Measurements from ENCODE around the gene CPEB2.
"Not testable (repeated sequence)": the region's sequence is repeated elsewhere in the genome, so short reads cannot be mapped to it uniquely, and the experiment has no call there.

CPEB2 gene

GRCh38 chr4:15063341-15063740 is 61.1 kb downstream of the CPEB2 start:
- DNase-seq, result no peak

- DNase-seq, result no peak
These were observed 63.2 kb downstream of the CPEB2 start for GRCh38 chr4:15065516-15065915.

GRCh38 chr4:15066140-15066539 is 63.9 kb downstream of the CPEB2 start:
- no peak for DNase-seq

- DNase-seq, result no peak
These were observed 66.0 kb downstream of the CPEB2 start for GRCh38 chr4:15068298-15068697.

- DNase-seq, result no peak
These were observed 73.6 kb downstream of the CPEB2 start for GRCh38 chr4:15075875-15076274.

- DNase-seq, result no peak
These were observed 75.7 kb downstream of the CPEB2 start for GRCh38 chr4:15077969-15078368.

GRCh38 chr4:15078682-15079642 is 76.7 kb downstream of the CPEB2 start:
- no peak for DNase-seq

- no peak for DNase-seq
These were observed 82.5 kb downstream of the CPEB2 start for GRCh38 chr4:15084780-15085179.

- not testable (repeated sequence) for DNase-seq
These were observed 83.5 kb downstream of the CPEB2 start for GRCh38 chr4:15085762-15086161.

- DNase-seq, result not testable (repeated sequence)
These were observed 84.0 kb downstream of the CPEB2 start for GRCh38 chr4:15086259-15086658.

GRCh38 chr4:15088394-15089035 is 86.2 kb downstream of the CPEB2 start:
- no peak for DNase-seq

- no peak for DNase-seq
These were observed 87.7 kb downstream of the CPEB2 start for GRCh38 chr4:15089979-15090378.

- no peak for DNase-seq
These were observed 98.1 kb downstream of the CPEB2 start for GRCh38 chr4:15100380-15100779.

- no peak for DNase-seq
These were observed 98.9 kb downstream of the CPEB2 start for GRCh38 chr4:15100994-15101695.

GRCh38 chr4:15104825-15105224 is 102.5 kb downstream of the CPEB2 start:
- DNase-seq, result no peak

- DNase-seq, result no peak
These were observed 104.1 kb downstream of the CPEB2 start for GRCh38 chr4:15106399-15106798.

- DNase-seq, result no peak
These were observed 107.3 kb downstream of the CPEB2 start for GRCh38 chr4:15109600-15109999.

GRCh38 chr4:15110120-15110571 is 107.9 kb downstream of the CPEB2 start:
- no peak for DNase-seq

GRCh38 chr4:15116509-15117079 is 114.3 kb downstream of the CPEB2 start:
- no peak for DNase-seq

- DNase-seq, result no peak
These were observed 115.1 kb downstream of the CPEB2 start for GRCh38 chr4:15117270-15117946.

GRCh38 chr4:15118292-15118691 is 116.0 kb downstream of the CPEB2 start:
- no peak for DNase-seq
